GM18873 (cell line): ENCODE results near the gene ELK4.

Source experiments
- ATAC-seq: cut with Tn5 transposase; IDR thresholded peaks from one replicate; pipeline ENCODE4 v1.9.1; 2021; ENCODE audit warnings: mild to moderate bottlenecking, moderate library complexity, moderate number of reproducible peaks; ENCODE audit not compliant: unreplicated experiment, low FRiP score

Gene ELK4

DNA sequence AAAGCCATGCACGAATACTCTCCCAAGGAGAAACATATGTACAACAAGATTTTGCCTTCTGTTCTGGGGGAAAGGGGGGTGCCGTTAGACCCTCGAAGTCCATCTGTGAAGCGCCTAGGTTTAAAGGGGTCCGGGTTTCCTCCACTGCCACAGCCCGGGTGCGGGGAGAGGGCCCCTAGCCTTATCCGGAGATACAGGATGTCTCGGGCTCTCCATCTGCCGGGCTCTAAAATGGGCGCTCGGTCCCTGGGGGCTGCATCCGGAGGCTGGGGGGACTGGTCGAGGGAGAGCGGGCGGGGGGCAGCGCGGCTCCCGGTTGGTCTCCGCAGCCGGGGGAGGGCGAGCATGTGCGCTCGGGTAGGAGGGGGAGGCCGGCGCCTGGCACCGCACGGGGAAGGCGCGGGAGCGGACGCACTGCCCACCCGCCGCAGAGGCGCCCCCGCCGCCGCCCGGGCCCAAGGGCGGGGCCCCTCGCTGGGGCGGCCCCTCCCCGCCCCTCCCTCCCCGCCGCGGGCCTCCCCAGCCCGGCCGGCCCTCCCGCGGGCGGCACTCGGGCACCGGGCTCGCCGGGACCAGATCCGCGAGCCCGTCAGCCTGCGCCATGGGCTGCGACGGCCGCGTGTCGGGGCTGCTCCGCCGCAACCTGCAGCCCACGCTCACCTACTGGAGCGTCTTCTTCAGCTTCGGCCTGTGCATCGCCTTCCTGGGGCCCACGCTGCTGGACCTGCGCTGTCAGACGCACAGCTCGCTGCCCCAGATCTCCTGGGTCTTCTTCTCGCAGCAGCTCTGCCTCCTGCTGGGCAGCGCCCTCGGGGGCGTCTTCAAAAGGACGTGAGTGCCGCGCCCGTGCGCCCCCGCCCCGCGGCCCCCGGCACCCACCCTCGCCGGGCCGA is 63.1 kb downstream of the ELK4 start:
- no peak for ATAC-seq

DNA sequence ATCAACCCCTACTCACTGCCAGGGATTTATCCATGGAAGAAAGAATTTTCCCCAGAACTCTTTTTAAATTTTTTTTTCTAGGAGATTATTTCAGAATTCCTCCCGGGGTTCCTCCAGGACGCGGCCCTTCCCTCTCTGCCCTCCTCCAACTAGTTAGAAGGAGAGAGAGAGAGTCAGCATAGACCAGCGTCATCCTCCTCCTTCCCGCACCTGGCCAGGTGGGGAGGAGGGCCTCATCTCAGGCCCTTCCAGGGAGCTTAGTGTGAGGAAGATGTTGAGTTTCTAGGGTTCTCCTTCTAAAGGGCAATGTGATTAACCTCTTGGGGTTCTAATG is 63.7 kb downstream of the ELK4 start:
- ATAC-seq = no peak

GRCh38 chr1:205567716-205568115 is 64.1 kb downstream of the ELK4 start:
- ATAC-seq = no peak

- no peak for ATAC-seq
Observed at GRCh38 chr1:205565799-205566198, 66.0 kb downstream of the ELK4 start.

GRCh38 chr1:205563927-205564441 is 67.8 kb downstream of the ELK4 start:
- no peak for ATAC-seq

GRCh38 chr1:205561501-205562203 is 70.2 kb downstream of the ELK4 start:
- no peak for ATAC-seq
